Left lobe of liver (tissue), 2 donors: ENCODE data around the gene HOXC11. TPM values are rescaled to one million over a fixed set of nuclear protein-coding genes. Genes with fewer than 3 reads are reported as not detected.

Source experiments
- ATAC-seq: fragments of 200-7000 bp; cut with Tn5 transposase; one replicate; pipeline ENCODE4 v1.9.1; 2020; ENCODE audit warnings: mild to moderate bottlenecking, moderate library complexity
- DNase-seq: peaks from one replicate; pipeline ENCODE4 v3.0.0-alpha.2; 2020; ENCODE audit warnings: low spot score
- total RNA-seq: library from RNA; stranded (reverse); gene quantifications from one replicate; pipeline ENCODE4 v1.2.1, GENCODE V29; 2021
- donor health status: DM: no; HTN: no; CAD: no; lungs with moderate emphysema.
- donor health status: DM: no; HTN: yes; CAD: no.

HOXC11 gene
- total RNA-seq, 1 donor from 2014 or later = not detected

DNA sequence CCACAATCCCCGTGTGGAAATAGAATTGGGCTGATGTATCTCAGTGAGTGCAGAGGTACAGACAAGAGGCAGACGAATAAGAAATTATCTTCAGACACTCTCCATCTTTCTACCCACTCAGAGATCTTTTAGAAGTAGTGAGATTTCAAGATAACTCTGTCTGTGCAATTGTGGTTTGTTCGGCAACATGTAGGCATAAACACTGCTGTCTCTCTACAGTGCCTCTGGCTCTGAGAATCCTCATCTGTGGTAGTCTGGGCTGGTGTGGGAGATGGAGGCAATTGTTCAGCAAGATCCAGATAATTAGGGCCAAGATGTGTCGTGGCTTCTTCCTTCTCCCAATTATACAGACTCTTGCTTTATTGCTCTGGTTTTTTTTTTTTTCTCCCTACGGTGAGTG lies 31.2 kb upstream of the HOXC11 start:
- DNase-seq = no peak
- no peak for ATAC-seq

DNA sequence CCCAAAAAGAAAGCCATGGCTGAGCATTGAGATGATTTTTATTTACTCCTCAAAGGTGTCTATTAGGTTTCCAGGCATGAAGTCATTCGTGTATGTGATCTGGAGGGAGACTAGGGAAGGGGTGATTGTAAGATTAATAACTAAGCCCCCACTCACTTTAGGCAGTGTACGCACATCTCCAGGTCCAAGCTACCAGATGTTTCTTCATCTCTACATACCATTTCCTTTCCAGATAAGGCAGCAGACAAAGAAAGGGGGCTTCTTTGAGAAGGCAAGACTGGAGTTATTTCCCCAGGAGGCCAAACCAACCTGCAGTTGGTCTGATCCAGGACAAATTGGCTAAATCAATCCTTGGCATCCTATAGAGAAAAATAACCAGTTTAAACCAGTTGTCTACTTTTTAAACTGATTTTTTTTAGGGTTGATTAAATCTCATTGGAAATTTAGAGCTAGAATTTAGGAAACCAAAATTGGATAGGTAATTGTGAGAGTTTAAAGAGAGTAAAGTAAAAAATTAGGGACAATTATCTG lies 30.4 kb upstream of the HOXC11 start:
- no peak for DNase-seq
- ATAC-seq = no peak

DNA sequence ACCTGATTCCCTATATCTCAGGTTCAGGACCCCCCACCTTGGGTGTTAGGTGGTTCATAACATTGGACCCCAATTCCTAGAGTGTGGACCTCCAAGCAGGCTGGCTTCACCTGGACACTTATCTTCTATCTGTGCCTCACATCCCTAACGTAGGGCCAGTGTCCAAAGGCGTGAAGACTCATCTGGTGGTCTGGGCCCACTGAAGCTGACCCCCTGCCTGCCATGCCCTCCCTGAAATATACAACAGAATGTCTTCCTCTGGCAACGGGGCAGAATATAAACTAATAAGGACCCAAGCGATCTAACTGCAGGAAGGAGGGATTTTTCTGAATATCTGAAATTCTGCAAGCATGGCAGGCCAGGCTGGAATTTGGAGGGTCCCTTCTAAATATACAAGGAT lies 28.7 kb upstream of the HOXC11 start:
- ATAC-seq (no peak), DNase-seq (no peak)

- ATAC-seq (no peak), DNase-seq (no peak)
Measured at GRCh38 chr12:53944907-53945847, 27.7 kb upstream of the HOXC11 start.

DNA sequence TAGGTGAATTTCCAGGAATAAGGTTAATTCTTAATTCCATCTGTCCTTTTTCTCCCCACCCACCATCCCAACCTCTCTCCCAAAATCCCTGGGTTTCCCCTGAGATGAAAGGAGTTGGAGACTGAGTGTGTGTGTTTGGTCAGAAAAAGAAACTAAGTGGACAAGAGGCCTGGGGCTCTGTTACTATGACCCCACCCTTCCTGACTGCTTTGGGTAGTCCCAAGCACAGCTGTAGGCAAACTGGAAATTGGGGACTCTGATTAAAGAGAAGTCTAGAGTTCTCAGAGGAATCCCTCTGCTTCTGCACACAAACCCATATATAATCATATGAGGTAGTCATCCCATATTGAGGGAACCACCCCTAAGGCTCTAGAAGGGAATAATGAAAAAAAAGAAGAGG lies 25.2 kb upstream of the HOXC11 start:
- no peak for ATAC-seq
- DNase-seq = no peak

DNA sequence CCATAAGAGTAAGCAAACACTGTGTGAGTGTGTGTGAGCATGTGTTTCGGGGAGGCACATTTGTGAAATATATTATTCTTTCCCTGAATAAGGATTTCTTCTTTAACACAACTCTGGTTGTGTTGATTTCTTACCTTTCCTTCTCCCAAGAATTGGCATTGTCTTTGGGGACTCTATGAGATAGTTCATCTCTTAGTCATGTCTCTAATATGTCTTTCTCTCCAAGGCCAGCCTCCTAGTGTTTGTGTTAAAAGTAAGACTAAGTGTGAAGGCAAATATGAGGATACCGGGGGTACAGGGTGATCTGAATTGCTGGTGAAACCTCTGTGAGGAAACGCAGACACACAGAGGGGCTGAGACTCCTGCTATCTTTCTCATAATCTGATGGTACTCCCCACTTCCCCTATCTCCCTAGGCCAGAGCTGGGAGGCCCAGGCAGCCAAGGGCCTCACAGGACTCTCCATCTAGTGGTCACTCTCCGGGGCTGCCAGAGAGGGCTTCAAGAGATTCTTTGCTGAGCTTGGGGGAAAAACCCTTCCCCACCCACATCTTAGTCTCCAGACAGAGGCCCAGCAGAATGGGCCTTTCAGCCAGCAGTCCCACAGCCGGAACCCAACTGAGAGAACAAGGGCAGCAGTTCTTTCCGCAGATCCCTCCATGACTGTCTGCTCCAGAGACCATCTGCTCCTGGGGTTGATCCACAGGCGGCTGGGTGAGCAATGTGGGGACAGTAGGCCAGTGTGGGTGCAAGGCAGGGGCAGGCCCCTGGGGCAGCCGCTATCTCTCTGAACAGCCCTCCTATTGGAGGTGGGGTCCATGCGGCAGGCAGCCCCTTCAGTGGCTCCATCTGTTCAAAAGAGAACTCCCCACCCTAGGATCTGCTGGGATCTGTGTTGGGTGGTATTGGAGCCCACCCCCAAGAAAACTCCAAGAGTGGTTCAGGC lies 24.0 kb upstream of the HOXC11 start:
- no peak for DNase-seq
- ATAC-seq = no peak

GRCh38 chr12:53949631-53950436 lies 23.1 kb upstream of the HOXC11 start:
- ATAC-seq = no peak
- DNase-seq = no peak

GRCh38 chr12:53950437-53950773 lies 22.5 kb upstream of the HOXC11 start:
- ATAC-seq (no peak), DNase-seq (no peak)

DNA sequence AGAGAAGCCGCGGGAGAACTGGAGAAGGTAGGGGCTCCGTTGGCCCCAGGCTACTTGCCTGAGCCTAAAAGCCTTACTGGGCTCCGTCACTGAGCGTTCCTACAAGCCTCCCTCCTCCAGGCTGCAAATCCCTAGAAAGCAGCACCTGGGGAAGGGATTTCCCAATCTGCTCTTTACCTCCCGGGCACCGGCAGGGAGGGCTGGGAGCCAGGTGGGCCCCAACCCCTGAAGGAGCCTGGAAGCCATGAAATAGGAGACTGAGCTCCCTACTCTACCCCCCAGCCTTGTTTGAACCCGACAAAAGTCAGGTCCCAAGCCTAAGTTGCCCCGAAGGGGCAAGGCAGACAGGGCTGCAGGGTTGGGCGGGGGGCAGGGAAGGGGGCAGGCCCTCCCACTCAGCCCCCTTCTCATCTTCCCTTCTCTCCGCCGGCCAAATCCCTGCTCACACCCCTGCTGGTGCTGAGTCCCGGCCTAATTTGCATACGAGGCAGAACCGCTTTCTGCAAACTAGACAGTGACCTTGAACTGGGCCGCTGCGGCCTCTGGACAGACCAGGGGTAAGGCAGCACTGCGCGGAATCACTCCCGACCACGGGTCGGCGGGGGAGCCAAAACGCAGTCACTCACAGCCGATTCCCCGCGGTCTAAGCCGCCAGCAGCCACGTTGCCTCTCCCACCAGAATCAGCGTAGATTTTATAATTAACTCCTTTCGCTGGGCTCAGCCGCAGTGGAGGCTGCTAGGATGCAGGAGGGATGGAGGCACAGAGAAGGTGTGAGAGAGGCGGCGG lies 21.9 kb upstream of the HOXC11 start:
- DNase-seq (no peak), ATAC-seq (peak; percentile 30)

GRCh38 chr12:53951577-53952334 lies 21.2 kb upstream of the HOXC11 start:
- no peak for DNase-seq

GRCh38 chr12:53952335-53952694 lies 20.6 kb upstream of the HOXC11 start:
- no peak for DNase-seq

More at GRCh38 chr12:53951577-53952334, 21.2 kb upstream of the HOXC11 start:
- ATAC-seq = no peak

GRCh38 chr12:53952871-53953734 lies 19.8 kb upstream of the HOXC11 start:
- DNase-seq (no peak), ATAC-seq (peak; percentile 47)

More at GRCh38 chr12:53952335-53952694, 20.6 kb upstream of the HOXC11 start:
- ATAC-seq = no peak

DNA sequence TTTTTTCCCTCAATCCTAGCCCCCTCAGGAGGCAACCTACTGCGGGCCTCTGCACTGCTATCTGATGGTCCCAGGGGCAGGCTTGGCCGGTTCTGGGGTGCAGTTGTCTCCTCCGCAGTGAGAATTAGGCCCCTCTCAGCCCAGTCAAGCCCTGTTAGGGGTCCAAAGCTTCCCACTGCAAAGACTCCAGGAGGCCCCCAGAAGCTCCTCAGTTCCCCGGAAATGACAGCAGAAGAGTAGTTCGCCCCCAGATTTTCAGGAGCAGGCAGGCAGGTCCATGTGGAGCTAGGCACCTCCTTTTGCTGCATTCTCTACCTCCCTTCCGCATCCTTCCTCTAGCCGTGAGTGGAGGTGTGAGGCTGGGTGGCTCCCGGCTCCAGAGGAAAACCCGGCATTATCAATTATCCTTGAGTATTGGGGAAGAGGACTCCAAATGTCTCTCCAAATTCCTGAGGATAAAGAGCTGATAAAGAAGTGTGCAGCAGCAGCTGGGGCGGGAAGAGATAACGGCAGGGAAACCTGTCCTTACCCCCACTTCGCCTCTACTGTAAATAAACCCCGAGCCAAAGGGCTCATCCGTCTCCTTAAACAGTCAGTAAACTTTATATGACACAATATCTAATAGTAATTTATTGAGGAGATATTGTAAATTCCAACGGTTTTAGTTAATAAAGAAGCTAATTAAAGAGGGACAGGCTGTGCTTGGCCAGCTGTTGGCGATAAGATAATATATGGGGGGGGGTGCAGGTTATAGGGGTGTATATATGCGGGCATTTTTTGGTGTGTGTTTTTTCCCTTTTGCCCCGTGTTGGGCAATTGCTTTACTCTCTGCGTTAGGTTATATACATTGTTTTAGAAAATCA lies 18.9 kb upstream of the HOXC11 start:
- DNase-seq (no peak), ATAC-seq (no peak)

DNA sequence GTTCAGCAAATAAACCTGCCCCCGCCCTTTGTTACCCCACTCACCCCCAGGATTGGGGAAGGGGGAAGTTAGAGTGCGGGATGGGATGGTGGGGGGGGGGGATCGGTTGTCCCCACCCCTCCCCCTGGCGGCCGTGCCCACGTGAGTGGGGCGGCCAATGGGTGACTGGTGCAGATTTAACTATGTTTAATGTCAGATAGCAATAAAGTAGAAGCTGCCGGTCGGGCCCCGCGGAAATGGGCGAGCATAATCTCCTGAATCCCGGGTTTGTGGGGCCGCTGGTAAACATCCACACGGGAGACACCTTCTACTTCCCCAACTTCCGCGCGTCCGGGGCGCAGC lies 18.3 kb upstream of the HOXC11 start, which contains the start of gene HOXC12:
Gene HOXC12 (plus strand): TSS at position 210 of the 342 bp plus-strand sequence. CDS start 27 bp downstream, at position 237.
- ATAC-seq (no peak), DNase-seq (no peak)

DNA sequence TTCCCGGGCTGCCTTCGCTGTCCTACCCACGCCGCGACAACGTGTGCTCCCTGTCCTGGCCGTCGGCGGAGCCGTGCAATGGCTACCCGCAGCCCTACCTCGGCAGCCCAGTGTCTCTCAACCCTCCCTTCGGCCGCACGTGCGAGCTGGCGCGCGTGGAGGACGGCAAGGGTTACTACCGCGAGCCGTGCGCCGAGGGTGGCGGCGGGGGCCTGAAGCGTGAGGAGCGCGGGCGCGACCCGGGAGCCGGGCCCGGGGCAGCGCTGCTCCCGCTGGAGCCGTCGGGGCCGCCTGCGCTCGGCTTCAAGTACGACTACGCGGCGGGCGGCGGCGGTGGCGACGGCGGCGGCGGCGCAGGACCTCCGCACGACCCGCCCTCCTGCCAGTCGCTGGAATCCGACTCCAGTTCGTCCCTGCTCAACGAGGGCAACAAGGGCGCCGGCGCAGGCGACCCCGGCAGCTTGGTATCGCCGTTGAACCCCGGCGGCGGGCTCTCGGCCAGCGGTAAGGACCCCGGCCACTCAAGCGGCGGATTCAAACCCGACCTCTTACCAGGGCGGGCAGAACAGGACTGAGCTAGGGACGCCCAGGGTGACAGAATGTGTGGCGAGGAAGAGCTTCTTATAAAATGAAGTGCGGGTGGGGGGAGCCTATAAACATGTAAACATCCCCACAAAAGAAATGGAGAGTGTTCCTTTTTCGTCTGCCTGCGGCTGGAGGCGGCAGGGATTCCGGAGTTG lies 17.7 kb upstream of the HOXC11 start:
- no peak for DNase-seq
- no peak for ATAC-seq

DNA sequence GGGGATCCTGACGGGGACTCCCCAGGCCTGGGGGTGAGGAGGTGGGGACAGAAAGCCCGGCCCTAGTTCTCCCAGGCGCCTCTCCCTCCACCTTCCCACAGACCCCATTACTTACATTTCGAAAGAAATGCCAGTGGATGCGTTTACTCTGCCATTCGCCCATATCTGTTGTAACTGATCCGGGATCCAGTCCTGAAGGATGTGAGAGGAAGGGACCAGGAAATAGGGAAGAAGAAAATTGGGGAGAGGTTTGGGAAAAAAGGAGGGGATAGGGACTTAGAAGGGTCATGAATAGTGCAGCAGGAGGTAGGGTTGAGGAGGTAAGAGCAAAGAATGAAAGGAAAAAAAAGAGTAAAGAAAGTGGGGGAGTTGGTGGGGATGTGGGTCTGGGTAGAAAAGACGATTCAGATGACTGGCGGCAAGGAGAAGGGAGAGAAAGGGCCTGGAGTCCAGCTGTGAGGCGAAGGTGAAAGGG lies 17.1 kb upstream of the HOXC11 start:
- ATAC-seq = no peak
- no peak for DNase-seq
